Fibroblast of lung (primary cell): Measurements from ENCODE around the gene ZNF79.

Experiments
- EZH2 ChIP-seq: IDR thresholded peaks from 2 replicates; pipeline ENCODE4 v1.5.1; 2012; ENCODE audit warnings: low read length, control low read depth, mild to moderate bottlenecking; ENCODE audit errors: missing control alignments
- TF ChIP-seq, protein P1 (sequence below), 2 donors: IDR thresholded peaks in 1 of 2; conservative IDR thresholded peaks in 1 of 2; 1 replicate in 1 of 2; 2 replicates in 1 of 2; pipeline ENCODE4 v1.5.1; 2011 to 2012; ENCODE audit warnings: low read length in 2 of 2, control low read depth in 1 of 2, inconsistent platforms in 1 of 2, low read depth in 1 of 2, mild to moderate bottlenecking in 1 of 2

- TF ChIP-seq, protein P1, sequence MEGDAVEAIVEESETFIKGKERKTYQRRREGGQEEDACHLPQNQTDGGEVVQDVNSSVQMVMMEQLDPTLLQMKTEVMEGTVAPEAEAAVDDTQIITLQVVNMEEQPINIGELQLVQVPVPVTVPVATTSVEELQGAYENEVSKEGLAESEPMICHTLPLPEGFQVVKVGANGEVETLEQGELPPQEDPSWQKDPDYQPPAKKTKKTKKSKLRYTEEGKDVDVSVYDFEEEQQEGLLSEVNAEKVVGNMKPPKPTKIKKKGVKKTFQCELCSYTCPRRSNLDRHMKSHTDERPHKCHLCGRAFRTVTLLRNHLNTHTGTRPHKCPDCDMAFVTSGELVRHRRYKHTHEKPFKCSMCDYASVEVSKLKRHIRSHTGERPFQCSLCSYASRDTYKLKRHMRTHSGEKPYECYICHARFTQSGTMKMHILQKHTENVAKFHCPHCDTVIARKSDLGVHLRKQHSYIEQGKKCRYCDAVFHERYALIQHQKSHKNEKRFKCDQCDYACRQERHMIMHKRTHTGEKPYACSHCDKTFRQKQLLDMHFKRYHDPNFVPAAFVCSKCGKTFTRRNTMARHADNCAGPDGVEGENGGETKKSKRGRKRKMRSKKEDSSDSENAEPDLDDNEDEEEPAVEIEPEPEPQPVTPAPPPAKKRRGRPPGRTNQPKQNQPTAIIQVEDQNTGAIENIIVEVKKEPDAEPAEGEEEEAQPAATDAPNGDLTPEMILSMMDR (conservative IDR thresholded peaks at IDR 0.05 in 1 of 2, IDR thresholded peaks at IDR 0.05 in 1 of 2; ENCODE audit: low read depth in 1 of 2, low read length in 2 of 2) = no peak
- no peak for TF ChIP-seq EZH2
Observed at GRCh38 chr9:127458921-127459320, 34.7 kb downstream of the ZNF79 start.
